ENCODE results near the gene RHOD. TPM values are rescaled to one million over a fixed set of nuclear protein-coding genes. Genes with fewer than 3 reads are reported as not detected.

Gene RHOD
- total and polyA plus RNA-seq, 10 of the 15 experiments (the other 5 are each of a cell fraction or from before 2014, with no cell fraction given) = 0.15 to 2.6 (median 1.9) TPM; not detected in 2

DNA sequence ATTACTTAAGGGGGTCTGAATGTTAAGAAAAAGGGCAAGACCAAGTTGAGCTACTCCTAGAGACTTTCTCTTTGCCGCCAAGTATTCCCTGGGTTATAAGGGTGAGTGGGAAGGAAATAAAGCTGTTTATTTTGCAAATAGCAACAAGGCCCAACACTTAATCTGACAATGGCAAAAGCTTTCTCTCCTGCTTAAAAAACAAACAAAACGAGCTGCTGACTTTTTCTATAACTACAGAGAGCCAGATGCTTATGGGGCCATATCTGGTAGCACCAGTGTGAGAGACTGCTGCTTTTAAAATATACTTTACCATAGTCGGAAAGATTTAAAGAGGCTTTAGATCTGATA is 60.1 kb downstream of the RHOD start:
- ChIA-PET CTCF (interaction anchor here (1.1 to 2.9 kb wide), 7 partner anchors 9 to 805 kb away, joined by 3 to 12 read pairs (median 4); no protein-coding TSS in a partner anchor), SMC1A (ENCODE audit: uncharacterized antibody, unreplicated experiment) (interaction anchor here (0.9 to 3.1 kb wide), 6 partner anchors 10 to 200 kb away, joined by 3 to 16 read pairs (median 4); no protein-coding TSS in a partner anchor), POLR2A (interaction anchor here (0.6 to 1.6 kb wide), 5 partner anchors 8 to 387 kb away, joined by 3 to 5 read pairs (median 3); no protein-coding TSS in a partner anchor), RAD21 (ENCODE audit: unreplicated experiment) (interaction anchor here (1.3 to 1.9 kb wide), 3 partner anchors 19 to 34 kb away, joined by 4 to 9 read pairs (median 4); no protein-coding TSS in a partner anchor)
- WGBS (ENCODE audit: insufficient coverage, insufficient replicate concordance, low lambda C conversion rate, missing lambda C conversion rate) = 97% methylated on average over 3 of the region's 3 CpGs
- in situ Hi-C loops (cut with MboI) (no loop called here), intact Hi-C loops (cut with micrococcal nuclease; ENCODE audit: unreplicated experiment) (loop anchor here (5.0 kb wide), 1 partner anchor 34 kb away; no protein-coding TSS in a partner anchor)
- Histone ChIP-seq H3K9ac (ENCODE audit: control insufficient read depth, insufficient read depth, low read length) (no peak overlapping the region), H3K4me1 (ENCODE audit: control insufficient read depth, insufficient read depth, low read length) (peaks cover 31% of the 10 kb centered on the region), H3K27me3 (replicated peaks in 1 of 2; ENCODE audit: control insufficient read depth in 2 of 2, insufficient read depth in 2 of 2, low read length in 1 of 2) (no peaks in the 10 kb centered on the region), H3K36me3 (ENCODE audit: control insufficient read depth in 2 of 2, insufficient read depth in 2 of 2, low read length in 1 of 2) (no peaks in the 10 kb centered on the region), H3K9me3 (replicated peaks; ENCODE audit: control insufficient read depth, insufficient read depth, low read length) (no peaks in the 10 kb centered on the region), H4K20me1 (ENCODE audit: control insufficient read depth, insufficient read depth) (no peaks in the 10 kb centered on the region), H3K79me2 (ENCODE audit: control insufficient read depth, insufficient read depth, low read length) (peaks cover 26% of the 10 kb centered on the region), H2AFZ (ENCODE audit: control insufficient read depth, low read depth, low read length) (no peak overlapping the region), H3K4me3 (no peak overlapping the region), H3K27ac (ENCODE audit: control insufficient read depth, insufficient read depth) (no peak overlapping the region), H3K4me2 (ENCODE audit: control insufficient read depth, insufficient read depth) (no peak overlapping the region)
- FAIRE-seq (no peak), DNase-seq (ENCODE audit: low read depth, low spot score) (no peak), ATAC-seq (no peak)
- TF ChIP-seq, protein P1, sequence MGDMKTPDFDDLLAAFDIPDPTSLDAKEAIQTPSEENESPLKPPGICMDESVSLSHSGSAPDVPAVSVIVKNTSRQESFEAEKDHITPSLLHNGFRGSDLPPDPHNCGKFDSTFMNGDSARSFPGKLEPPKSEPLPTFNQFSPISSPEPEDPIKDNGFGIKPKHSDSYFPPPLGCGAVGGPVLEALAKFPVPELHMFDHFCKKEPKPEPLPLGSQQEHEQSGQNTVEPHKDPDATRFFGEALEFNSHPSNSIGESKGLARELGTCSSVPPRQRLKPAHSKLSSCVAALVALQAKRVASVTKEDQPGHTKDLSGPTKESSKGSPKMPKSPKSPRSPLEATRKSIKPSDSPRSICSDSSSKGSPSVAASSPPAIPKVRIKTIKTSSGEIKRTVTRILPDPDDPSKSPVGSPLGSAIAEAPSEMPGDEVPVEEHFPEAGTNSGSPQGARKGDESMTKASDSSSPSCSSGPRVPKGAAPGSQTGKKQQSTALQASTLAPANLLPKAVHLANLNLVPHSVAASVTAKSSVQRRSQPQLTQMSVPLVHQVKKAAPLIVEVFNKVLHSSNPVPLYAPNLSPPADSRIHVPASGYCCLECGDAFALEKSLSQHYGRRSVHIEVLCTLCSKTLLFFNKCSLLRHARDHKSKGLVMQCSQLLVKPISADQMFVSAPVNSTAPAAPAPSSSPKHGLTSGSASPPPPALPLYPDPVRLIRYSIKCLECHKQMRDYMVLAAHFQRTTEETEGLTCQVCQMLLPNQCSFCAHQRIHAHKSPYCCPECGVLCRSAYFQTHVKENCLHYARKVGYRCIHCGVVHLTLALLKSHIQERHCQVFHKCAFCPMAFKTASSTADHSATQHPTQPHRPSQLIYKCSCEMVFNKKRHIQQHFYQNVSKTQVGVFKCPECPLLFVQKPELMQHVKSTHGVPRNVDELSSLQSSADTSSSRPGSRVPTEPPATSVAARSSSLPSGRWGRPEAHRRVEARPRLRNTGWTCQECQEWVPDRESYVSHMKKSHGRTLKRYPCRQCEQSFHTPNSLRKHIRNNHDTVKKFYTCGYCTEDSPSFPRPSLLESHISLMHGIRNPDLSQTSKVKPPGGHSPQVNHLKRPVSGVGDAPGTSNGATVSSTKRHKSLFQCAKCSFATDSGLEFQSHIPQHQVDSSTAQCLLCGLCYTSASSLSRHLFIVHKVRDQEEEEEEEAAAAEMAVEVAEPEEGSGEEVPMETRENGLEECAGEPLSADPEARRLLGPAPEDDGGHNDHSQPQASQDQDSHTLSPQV (IDR thresholded peaks at IDR 0.05) = no peak
- TF ChIP-seq, protein P2, sequence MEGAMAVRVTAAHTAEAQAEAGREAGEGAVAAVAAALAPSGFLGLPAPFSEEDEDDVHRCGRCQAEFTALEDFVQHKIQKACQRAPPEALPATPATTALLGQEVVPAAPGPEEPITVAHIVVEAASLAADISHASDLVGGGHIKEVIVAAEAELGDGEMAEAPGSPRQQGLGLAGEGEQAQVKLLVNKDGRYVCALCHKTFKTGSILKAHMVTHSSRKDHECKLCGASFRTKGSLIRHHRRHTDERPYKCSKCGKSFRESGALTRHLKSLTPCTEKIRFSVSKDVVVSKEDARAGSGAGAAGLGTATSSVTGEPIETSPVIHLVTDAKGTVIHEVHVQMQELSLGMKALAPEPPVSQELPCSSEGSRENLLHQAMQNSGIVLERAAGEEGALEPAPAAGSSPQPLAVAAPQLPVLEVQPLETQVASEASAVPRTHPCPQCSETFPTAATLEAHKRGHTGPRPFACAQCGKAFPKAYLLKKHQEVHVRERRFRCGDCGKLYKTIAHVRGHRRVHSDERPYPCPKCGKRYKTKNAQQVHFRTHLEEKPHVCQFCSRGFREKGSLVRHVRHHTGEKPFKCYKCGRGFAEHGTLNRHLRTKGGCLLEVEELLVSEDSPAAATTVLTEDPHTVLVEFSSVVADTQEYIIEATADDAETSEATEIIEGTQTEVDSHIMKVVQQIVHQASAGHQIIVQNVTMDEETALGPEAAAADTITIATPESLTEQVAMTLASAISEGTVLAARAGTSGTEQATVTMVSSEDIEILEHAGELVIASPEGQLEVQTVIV (IDR thresholded peaks at IDR 0.05; ENCODE audit: borderline replicate concordance, partially characterized antibody) = no peak
- TF ChIP-seq EED (IDR thresholded peaks at IDR 0.05; ENCODE audit: low read depth) = no peak
- TF ChIP-seq NBN (IDR thresholded peaks at IDR 0.05) = no peak
- TF ChIP-seq ZNF24 (IDR thresholded peaks at IDR 0.05) = no peak
- no peak for TF ChIP-seq CBX3 (IDR thresholded peaks at IDR 0.05; ENCODE audit: borderline replicate concordance, low read depth)
- no peak for TF ChIP-seq CBX5 (IDR thresholded peaks at IDR 0.05; ENCODE audit: low read depth)
- no peak for TF ChIP-seq CHD1 (IDR thresholded peaks at IDR 0.05; ENCODE audit: low read depth, low read length)
- BruUV-seq (replicated peaks) = no TSS peak
